Stimulated activated CD4-positive, alpha-beta T cell treated with anti-CD3 and anti-CD28 coated beads, Interleukin-1b, Interleukin-23, amount 100 ng/mL, for 1 hour (primary cell): ENCODE measurements around the gene TBCK.

Experiments
- DNase-seq, 2 donors: peaks; one replicate each; pipeline ENCODE4 v3.0.0-alpha.2; 2020; ENCODE audit warnings: low read depth in 2 of 2

TBCK gene

GRCh38 chr4:106315968-106316772, at the start of gene TBCK, which contains the start of gene AIMP1:
TSS of gene TBCK (minus strand) at chr4:106316209. CDS start at chr4:106308960, 7,249 bp downstream.
TSS of gene AIMP1 (plus strand) at chr4:106316550. CDS start at chr4:106325010, 8,460 bp downstream.
- peak; percentile 69 to 71 for DNase-seq

GRCh38 chr4:106365613-106366012, 49.6 kb upstream of the TBCK start:
- DNase-seq, result no peak

GRCh38 chr4:106364282-106364681, 48.3 kb upstream of the TBCK start:
- no peak for DNase-seq

- DNase-seq, result no peak
Observed at GRCh38 chr4:106362086-106362825, 46.2 kb upstream of the TBCK start.

GRCh38 chr4:106358899-106359298, 42.9 kb upstream of the TBCK start:
- no peak for DNase-seq

GRCh38 chr4:106355193-106355592, 39.2 kb upstream of the TBCK start:
- DNase-seq, result no peak

GRCh38 chr4:106353786-106354185, 37.8 kb upstream of the TBCK start:
- DNase-seq, result no peak

GRCh38 chr4:106351016-106351415, 35.0 kb upstream of the TBCK start:
- DNase-seq, result no peak

- no peak for DNase-seq
Observed at GRCh38 chr4:106347167-106347566, 31.2 kb upstream of the TBCK start.

GRCh38 chr4:106344647-106344970, 28.6 kb upstream of the TBCK start:
- DNase-seq, result no peak

GRCh38 chr4:106343865-106344646, 28.0 kb upstream of the TBCK start:
- no peak for DNase-seq

GRCh38 chr4:106340774-106341173, 24.8 kb upstream of the TBCK start:
- no peak for DNase-seq

GRCh38 chr4:106339431-106339830, 23.4 kb upstream of the TBCK start:
- no peak for DNase-seq

GRCh38 chr4:106338671-106339070, 22.7 kb upstream of the TBCK start:
- DNase-seq, result no peak

GRCh38 chr4:106337916-106338315, 21.9 kb upstream of the TBCK start:
- no peak for DNase-seq

- no peak for DNase-seq
Observed at GRCh38 chr4:106336618-106337017, 20.6 kb upstream of the TBCK start.

GRCh38 chr4:106334741-106335470, 18.9 kb upstream of the TBCK start:
- no peak for DNase-seq

GRCh38 chr4:106333186-106333585, 17.2 kb upstream of the TBCK start:
- no peak for DNase-seq

- no peak for DNase-seq
Observed at GRCh38 chr4:106329041-106329618, 13.1 kb upstream of the TBCK start.

GRCh38 chr4:106325800-106326199, 9.8 kb upstream of the TBCK start:
- DNase-seq, result no peak

GRCh38 chr4:106323119-106323518, 7.1 kb upstream of the TBCK start:
- no peak for DNase-seq
